Embryonic facial prominence (tissue), 1 donor: ENCODE results near the gene EGFL7.
"Not testable (repeated sequence)": the region's sequence is repeated elsewhere in the genome, so short reads cannot be mapped to it uniquely, and the experiment has no call there.

Experiments used
- DNase-seq: peaks from one replicate; pipeline ENCODE4 v3.0.0-alpha.2; 2016; ENCODE audit errors: extremely low spot score

Gene EGFL7

DNA sequence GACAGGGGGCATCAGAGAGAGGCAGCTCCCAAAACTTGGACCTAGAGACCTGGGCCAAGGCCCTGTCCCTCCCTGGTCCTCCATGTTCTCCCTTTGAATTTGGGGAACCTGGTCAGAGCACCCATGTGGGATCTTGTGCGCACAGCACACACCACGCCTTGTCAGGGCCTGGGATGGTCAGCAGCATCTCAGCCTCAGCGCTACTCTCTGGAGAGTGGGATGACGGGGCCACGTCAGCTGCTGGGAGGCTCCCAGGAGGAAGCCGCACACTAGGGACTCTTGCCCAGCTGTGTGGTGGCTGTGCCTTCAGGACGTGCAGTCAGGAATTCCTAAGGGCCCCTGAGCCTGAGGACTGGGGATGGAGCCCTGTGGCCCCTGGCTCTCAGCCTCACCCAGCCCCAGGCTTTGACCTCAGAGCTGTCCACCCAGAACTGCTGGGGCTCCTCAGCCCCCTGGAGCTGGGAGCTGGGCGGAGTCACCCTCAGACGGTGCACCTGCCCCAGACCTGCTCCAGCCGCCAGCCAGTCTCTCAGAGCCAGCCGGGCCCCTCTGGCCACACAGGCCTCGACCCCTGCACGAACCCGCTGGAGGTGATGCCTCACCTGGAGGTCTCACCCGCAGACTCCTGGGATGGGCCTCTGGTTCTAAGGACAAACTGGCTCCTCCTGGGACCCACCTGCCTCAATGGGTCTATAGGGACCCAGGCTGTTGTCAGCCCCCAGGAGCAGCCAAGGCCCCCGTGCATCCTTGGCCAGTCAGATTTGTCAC, 38.3 kb upstream of the EGFL7 start:
- DNase-seq = no peak

GRCh38 chr9:136625101-136626065, 37.3 kb upstream of the EGFL7 start:
- DNase-seq = no peak

DNA sequence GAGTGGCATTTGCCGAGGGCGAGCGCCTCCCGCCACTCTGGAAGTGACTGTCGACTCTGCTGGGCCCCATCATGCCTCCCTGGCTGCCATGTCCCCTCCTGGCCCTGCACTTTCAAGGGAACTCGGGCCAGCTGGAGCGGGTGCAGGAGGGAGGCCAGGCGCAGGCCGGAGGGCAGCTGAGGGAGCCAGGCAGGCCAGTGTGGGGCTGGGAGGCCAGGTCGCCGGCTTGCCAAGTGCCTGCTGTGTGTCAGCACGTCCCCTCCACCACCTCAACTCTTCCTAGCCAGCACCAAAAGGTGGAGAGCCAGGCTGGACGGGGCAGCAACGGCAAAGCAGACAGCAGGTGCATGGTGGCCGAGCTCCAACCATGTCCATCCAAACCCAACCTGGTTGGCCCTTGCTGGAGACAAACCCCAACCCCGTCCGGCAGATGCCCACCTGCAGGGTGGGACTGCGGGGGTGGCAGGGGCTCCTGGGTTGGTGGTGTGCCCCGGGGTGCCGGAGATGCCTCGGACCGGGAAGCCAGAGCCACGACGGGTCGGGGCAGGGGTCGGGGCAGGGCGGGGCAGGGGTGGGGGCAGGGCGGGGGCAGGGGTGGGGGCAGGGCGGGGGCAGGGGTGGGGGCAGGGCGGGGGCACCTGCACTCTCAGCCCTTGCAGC, 36.5 kb upstream of the EGFL7 start:
- DNase-seq = no peak

DNA sequence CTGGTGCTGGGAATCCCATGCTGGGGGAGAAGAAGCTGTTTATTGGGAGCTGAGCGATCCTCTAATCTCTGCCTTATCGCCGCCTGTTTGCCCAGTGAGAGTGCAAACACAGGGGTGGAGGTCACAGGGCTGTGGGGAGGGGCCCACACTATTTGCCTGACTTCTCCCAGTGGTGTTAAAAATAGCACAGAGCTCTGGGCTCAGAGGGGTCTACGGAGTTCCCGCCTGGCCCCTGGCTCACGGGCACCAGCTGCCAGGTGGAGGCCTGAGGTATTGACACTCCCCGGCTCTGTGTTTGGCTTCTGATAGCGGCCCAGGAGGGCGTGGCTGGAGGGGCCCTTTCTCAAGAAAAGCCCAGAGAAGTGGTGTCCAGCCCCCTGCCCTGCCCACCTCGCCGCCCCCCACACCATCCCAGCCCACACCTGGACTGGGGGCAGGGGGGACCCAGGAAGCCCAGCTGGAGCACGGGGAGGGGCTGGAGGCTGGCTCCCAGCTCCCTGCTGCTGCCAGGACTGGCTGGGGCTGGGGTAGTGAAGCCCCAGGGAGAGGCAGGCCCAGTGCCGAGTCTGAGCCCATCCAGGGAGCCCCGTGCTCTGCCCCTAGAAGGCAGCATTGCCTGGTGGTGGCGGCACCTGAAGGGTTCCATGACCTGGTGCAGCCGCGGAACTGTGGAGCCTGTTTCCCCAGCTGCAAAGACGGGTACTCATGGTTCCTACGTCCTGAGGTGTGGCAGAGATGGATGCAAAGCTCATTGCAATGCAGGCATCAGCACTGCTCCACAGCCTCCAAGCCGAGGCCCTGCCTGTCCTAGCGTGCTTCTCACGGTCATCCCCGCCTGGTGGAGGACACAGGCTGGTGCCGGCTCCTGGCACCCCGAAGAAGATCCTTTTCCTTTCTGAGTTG, 35.7 kb upstream of the EGFL7 start:
- no peak for DNase-seq

DNA sequence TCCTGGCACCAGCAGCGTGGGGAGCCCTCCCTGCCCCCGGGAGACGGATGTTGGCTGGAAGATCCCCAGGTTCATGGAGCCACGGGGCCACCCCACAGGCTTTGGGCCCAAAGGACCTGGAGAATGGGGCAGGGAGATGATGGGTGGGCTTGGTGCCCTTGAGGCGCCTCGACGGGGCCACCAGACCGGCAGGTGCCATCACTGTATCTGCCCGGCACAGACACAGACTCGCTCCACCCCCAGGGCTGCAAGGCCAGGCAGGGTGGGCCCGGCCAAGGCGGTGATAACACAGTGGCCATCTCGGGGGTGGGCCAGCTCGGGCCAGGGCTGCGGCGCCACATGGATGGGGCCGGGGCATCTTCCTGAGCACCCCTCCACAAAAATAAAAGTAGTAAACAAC, 35.0 kb upstream of the EGFL7 start:
- DNase-seq = no peak

- no peak for DNase-seq
These were observed 34.4 kb upstream of the EGFL7 start for GRCh38 chr9:136628268-136628667.

DNA sequence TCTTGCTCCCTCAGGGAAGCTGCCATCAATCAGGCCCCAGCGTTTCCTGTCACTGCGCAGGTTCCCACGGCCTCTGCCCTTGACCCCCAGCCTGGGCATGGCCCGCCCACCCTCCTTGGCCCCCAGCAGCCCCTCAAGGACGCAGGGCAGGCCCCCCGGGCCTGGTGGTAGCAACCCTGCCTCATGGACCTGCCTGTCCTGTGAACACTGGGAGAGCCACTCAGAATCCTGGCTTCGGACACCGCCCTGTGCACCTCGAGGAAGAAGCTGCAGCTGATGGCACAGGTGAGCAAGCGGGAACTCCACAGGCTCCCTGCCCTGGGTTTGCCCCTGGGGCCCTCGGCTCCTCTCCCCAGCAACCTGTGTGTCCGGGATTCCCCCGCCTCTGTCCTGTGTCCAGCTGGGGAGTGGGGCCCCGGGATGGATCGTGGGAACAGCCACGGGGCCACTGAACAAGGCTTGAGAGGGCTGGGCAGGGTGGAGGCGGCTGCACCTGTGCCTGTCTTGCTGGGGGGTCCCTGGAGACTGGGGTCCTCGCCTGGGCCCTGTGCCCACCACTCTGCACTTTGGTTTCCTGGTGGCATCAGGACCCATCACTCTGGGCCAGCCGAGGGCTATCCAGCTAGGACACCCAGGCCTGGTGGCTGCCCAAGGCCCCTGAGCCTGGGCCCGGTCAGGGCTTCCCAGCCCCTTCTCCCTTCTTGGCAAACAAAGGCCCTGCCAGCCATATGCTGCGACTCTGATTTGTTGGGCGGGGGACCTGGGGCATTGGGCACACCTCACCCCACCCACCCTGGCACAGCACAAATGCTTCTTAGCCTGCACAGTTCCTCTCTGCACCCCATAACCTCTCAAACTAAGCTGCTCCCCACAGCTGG, 33.5 kb upstream of the EGFL7 start:
- no peak for DNase-seq

DNA sequence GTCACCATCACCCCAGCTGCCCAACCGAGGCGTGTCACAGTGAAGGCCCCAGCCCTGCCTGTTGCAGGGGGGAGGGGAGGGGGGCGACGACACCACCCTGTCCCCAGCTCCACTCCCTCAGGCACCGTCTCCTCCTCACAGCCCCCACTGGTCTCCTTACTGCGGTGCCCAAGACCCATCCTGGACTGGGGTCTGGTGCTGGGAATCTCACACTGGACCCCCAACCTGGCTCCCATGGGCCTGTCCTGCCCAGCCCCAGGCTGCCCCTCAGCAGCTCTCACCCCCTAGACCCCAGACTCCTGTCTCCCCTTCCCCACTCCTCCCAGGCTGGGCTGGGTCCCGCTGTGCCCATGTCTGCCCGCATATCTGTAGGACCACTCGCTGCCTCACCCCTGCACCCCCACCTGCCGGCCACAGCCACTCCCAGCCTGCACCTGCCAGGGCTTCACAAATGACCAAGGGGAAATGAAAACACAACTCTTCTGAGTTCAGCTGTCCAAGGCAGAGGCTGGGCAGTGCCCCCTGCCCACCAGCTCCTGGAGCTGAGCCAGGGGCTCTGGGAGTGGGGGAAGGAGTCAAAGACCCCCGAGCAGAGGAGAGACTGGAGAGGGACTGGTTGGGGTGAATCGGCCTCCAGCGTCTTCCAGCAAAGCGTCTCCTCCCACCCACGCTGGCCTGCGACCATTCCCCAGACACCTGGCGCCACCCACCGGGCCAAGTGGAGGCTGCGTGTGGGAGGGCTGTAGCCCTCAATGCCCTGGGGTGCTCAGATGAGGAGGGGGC, 32.6 kb upstream of the EGFL7 start:
- DNase-seq = no peak

DNA sequence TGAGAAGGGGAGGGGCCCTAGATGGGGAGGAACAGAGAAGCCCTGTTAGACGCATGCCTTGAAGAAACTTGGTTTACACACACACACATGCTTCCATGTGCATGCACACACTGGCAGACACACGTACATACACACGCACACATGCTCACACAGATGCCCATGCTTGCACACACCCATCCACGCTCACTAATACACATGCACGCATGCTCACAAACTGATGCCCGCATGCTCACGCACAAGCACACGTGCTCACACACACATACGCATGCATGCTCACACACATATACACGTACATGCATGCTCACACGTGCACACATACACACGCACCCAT, 32.1 kb upstream of the EGFL7 start:
- no peak for DNase-seq

GRCh38 chr9:136631038-136632000, 31.4 kb upstream of the EGFL7 start:
- no peak for DNase-seq

- DNase-seq = not testable (repeated sequence)
These were observed 30.6 kb upstream of the EGFL7 start for GRCh38 chr9:136632072-136632471.

DNA sequence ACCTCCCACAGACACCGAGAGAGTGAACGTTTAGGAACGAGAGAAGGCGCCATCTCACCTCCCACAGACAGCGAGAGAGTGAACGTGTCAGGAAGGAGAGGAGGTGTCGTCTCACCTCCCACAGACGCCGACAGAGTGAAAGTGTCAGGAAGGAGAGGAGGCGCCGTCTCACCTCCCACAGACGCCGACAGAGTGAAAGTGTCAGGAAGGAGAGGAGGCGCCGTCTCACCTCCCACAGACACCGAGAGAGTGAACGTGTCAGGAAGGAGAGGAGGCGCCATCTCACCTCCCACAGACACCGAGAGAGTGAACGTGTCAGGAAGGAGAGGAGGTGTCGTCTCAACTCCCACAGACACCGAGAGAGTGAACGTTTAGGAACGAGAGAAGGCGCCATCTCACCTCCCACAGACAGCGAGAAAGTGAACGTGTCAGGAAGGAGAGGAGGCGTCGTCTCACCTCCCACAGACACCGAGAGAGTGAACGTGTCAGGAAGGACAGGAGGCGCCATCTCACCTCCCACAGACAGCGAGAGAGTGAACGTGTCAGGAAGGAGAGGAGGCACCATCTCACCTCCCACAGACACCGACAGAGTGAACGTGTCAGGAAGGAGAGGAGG, 30.1 kb upstream of the EGFL7 start:
- DNase-seq = not testable (repeated sequence)

- no peak for DNase-seq
These were observed 27.8 kb upstream of the EGFL7 start for GRCh38 chr9:136634904-136635303.

DNA sequence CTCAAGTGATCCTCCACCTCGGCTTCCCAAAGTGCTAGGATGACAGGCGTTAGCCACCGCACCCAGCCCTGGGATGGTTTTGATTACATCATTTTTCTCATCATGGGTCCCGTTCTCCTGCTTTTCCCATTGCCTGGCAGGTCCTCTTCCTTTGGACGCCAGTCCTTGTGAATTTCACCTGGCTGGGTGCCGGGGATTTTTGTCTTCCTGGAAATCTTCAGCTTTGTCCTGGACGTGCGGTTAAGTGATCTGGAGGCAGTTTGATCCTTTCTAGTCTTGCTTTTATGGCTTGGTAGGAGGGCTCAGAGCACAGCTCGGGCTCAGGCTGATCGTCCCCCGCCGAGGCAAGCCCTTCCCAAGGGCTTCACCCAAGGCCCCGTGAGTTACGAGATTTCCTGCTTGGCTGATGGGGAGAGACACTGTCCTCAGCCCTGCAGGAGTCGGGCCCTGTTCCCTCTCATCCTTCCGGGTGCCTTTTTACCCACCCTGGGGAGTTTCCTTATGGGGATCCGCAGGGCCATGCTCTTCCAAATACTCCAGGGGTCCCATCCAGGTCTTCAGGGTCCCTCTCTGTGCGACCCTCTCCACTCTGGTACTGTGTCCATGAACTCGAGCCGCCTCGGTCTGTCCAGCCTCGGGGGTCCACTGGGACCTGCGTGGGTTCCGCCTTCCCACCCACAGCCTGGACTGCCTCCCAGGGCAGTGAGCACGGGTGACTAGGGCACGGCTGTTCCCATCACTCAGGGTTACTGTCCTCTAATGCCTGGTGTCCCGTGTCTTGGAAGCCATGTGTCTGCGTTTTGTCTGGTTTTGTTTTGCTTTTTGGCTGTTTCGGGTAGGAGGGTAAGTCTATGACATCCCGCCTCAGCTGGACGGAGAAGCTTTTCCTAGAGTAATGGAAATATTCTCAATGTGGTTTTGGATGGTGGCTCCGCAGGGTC, 22.3 kb upstream of the EGFL7 start:
- DNase-seq = no peak

DNA sequence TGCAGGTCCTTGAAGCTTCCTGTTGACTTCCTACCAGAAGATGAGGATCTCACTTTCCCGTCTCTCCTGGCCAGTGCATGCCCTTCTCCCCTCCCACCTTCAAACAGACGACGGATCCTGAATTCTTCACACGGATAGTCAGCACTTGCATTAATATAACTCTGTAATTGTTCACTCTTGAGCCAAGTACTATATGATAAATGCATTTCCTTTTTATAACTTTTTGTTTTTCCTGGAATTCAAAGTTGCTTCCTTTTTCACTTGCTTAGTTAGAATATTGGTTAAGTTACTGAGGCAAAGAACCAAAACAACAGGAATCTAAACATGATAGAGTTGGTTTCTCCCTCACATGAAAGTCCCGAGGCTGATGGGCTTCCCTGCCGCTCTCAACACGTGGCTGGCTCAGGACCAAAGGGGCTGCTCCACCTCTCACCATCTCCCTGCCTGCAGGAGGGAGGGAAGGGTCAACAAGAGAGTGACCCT, 20.2 kb upstream of the EGFL7 start:
- DNase-seq = no peak

GRCh38 chr9:136643596-136644342, 18.9 kb upstream of the EGFL7 start:
- no peak for DNase-seq
